ENCODE data around the gene GNB1L.

GNB1L gene

GRCh38 chr22:19877626-19878339 is 23.1 kb upstream of the GNB1L start:
- DNase-seq (ENCODE audit: low read depth in 3 of 3, low spot score in 1 of 3), result no peak

GRCh38 chr22:19876941-19877625 is 22.4 kb upstream of the GNB1L start:
- no peak for DNase-seq (ENCODE audit: low read depth in 3 of 3, low spot score in 1 of 3)

- DNase-seq (ENCODE audit: low read depth in 3 of 3, low spot score in 1 of 3), result no peak
Observed at GRCh38 chr22:19876314-19876940, 21.8 kb upstream of the GNB1L start.

GRCh38 chr22:19875531-19876313 is 21.0 kb upstream of the GNB1L start:
- DNase-seq (ENCODE audit: low read depth in 3 of 3, low spot score in 1 of 3), result no peak

GRCh38 chr22:19875061-19875530 is 20.4 kb upstream of the GNB1L start:
- no peak for DNase-seq (ENCODE audit: low read depth in 3 of 3, low spot score in 1 of 3)

GRCh38 chr22:19874307-19875060 is 19.8 kb upstream of the GNB1L start:
- no peak for DNase-seq (ENCODE audit: low read depth in 3 of 3, low spot score in 1 of 3)

GRCh38 chr22:19873960-19874306 is 19.3 kb upstream of the GNB1L start:
- no peak for DNase-seq (ENCODE audit: low read depth in 3 of 3, low spot score in 1 of 3)

GRCh38 chr22:19873138-19873959 is 18.7 kb upstream of the GNB1L start:
- DNase-seq (ENCODE audit: low read depth in 3 of 3, low spot score in 1 of 3), result no peak

- no peak for DNase-seq (ENCODE audit: low read depth in 3 of 3, low spot score in 1 of 3)
Observed at GRCh38 chr22:19872779-19873137, 18.1 kb upstream of the GNB1L start.

- DNase-seq (ENCODE audit: low read depth in 3 of 3, low spot score in 1 of 3), result no peak
Observed at GRCh38 chr22:19871845-19872778, 17.4 kb upstream of the GNB1L start.

GRCh38 chr22:19871023-19871844 is 16.6 kb upstream of the GNB1L start:
- no peak for DNase-seq (ENCODE audit: low read depth in 3 of 3, low spot score in 1 of 3)

- no peak for DNase-seq (ENCODE audit: low read depth in 3 of 3, low spot score in 1 of 3)
Observed at GRCh38 chr22:19870153-19871022, 15.7 kb upstream of the GNB1L start.

- no peak for DNase-seq (ENCODE audit: low read depth in 3 of 3, low spot score in 1 of 3)
Observed at GRCh38 chr22:19869497-19870152, 15.0 kb upstream of the GNB1L start.

- DNase-seq (ENCODE audit: low read depth in 3 of 3, low spot score in 1 of 3), result no peak
Observed at GRCh38 chr22:19868773-19869471, 14.2 kb upstream of the GNB1L start.

GRCh38 chr22:19868333-19868732 is 13.7 kb upstream of the GNB1L start:
- no peak for DNase-seq (ENCODE audit: low read depth in 3 of 3, low spot score in 1 of 3)

- no peak for DNase-seq (ENCODE audit: low read depth in 3 of 3, low spot score in 1 of 3)
Observed at GRCh38 chr22:19867617-19868016, 12.9 kb upstream of the GNB1L start.

All from stimulated activated CD4-positive, alpha-beta T cell treated with anti-CD3 and anti-CD28 coated beads, TNF-alpha, amount 100 ng/mL, for 1 hour (primary cell).